GM21737 (cell line): Measurements from ENCODE around the gene SPSB2.

Experiments used
- ATAC-seq: cut with Tn5 transposase; IDR thresholded peaks from one replicate; pipeline ENCODE4 v1.9.1; 2021; ENCODE audit warnings: mild to moderate bottlenecking, moderate library complexity; ENCODE audit not compliant: unreplicated experiment

The SPSB2 gene

DNA sequence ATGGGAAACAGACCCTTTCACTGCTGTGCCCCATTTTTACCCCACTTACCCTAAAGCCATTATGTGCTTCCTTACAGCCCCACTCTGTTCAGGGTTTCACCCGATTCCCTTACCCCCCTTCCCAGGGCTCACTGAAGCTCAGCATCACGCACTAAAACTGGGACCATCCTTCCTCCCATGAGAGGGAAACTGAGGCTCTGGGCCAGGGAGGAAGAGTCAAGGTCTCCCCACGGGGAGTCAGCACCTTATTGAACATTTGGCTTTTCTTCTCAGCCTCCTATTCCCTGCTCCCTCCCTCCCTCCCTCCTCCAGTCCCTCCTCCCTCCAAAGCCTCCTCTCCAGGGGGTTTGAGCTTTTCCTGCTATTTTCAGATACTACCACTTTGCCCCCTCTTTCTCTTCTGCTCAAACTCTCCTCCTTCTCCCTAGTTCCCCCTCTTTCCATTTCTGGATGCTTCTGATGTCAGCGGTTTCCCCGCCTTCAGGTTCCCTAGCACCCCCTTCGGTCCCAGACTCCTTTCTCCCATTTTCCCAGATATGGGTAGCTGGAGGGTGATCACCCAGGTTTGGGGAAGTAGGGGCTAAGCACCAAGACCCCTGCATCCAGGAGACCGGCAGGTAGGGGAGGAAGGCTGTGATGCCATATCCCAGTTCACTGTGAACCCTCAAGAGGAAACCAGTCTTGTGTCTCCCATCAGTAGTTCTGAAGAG is 50.5 kb downstream of the SPSB2 start:
- no peak for ATAC-seq

- ATAC-seq: no peak
These were observed 51.3 kb downstream of the SPSB2 start, which contains the start of gene GPR162 for GRCh38 chr12:6821591-6822425. Gene GPR162, plus strand, starts transcription at chr12:6821821. Its CDS starts 2,078 bp downstream, at chr12:6823899.
